ENCODE data around the gene DUSP16.
A peak's percentile ranks its signal among the peaks of the same experiment; 100 is the strongest.
"Not testable (repeated sequence)": the region's sequence is repeated elsewhere in the genome, so short reads cannot be mapped to it uniquely, and the experiment has no call there.

DUSP16 gene

GRCh38 chr12:12542286-12542685 is 20.4 kb downstream of the DUSP16 start:
- no peak for DNase-seq

- DNase-seq, result no peak
These were observed 20.9 kb downstream of the DUSP16 start for GRCh38 chr12:12541782-12542181.

- DNase-seq, result no peak
These were observed 22.2 kb downstream of the DUSP16 start for GRCh38 chr12:12540261-12541013.

- DNase-seq, result no peak
These were observed 23.4 kb downstream of the DUSP16 start for GRCh38 chr12:12539028-12539810.

- no peak for DNase-seq
These were observed 24.1 kb downstream of the DUSP16 start for GRCh38 chr12:12538535-12538934.

- no peak for DNase-seq
These were observed 25.2 kb downstream of the DUSP16 start for GRCh38 chr12:12537421-12537820.

GRCh38 chr12:12534975-12535374 is 27.7 kb downstream of the DUSP16 start:
- DNase-seq, result no peak

- no peak for DNase-seq
These were observed 28.3 kb downstream of the DUSP16 start for GRCh38 chr12:12534166-12534866.

- DNase-seq, result no peak
These were observed 29.3 kb downstream of the DUSP16 start for GRCh38 chr12:12533238-12533829.

- no peak for DNase-seq
These were observed 31.5 kb downstream of the DUSP16 start for GRCh38 chr12:12531194-12531593.

GRCh38 chr12:12529783-12530421 is 32.8 kb downstream of the DUSP16 start:
- DNase-seq, result no peak

GRCh38 chr12:12528361-12529270 is 34.0 kb downstream of the DUSP16 start:
- no peak for DNase-seq

- DNase-seq, result no peak
These were observed 34.8 kb downstream of the DUSP16 start for GRCh38 chr12:12527820-12528296.

GRCh38 chr12:12524128-12524527 is 38.5 kb downstream of the DUSP16 start:
- DNase-seq, result no peak

GRCh38 chr12:12523229-12523628 is 39.4 kb downstream of the DUSP16 start:
- no peak for DNase-seq

- not testable (repeated sequence) for DNase-seq
These were observed 40.0 kb downstream of the DUSP16 start for GRCh38 chr12:12522657-12523056.

- DNase-seq, result no peak
These were observed 40.8 kb downstream of the DUSP16 start for GRCh38 chr12:12521888-12522287.

GRCh38 chr12:12521044-12521485 is 41.6 kb downstream of the DUSP16 start:
- peak; percentile 70 for DNase-seq

GRCh38 chr12:12520273-12520672 is 42.4 kb downstream of the DUSP16 start:
- DNase-seq, result no peak

- no peak for DNase-seq
These were observed 43.2 kb downstream of the DUSP16 start for GRCh38 chr12:12519354-12519998.

- no peak for DNase-seq
These were observed 43.7 kb downstream of the DUSP16 start for GRCh38 chr12:12518919-12519318.

Measured in NCI-H2227 treated with DMSO at 0.1 percent for 48 hours (cell line).